HEK293T (cell line): Measurements from ENCODE around the gene ZNF226.

ENCODE experiments used
- ELF4 ChIP-seq: fragments of 450-650 bp; IDR thresholded peaks from 2 replicates; pipeline ENCODE4 v1.6.1; 2017; ENCODE audit warnings: antibody characterized with exemption
- NFRKB ChIP-seq: fragments of 450-650 bp; IDR thresholded peaks from 2 replicates; pipeline ENCODE4 v1.6.1; 2016; ENCODE audit warnings: mild to moderate bottlenecking, moderate library complexity
- PKNOX1 ChIP-seq: fragments of 450-650 bp; IDR thresholded peaks from 2 replicates; pipeline ENCODE4 v1.6.1; 2016
- SUZ12 ChIP-seq: fragments of 450-650 bp; IDR thresholded peaks from 2 replicates; pipeline ENCODE4 v1.6.1; 2016; ENCODE audit warnings: mild to moderate bottlenecking
- ZNF384 ChIP-seq: fragments of 450-650 bp; IDR thresholded peaks from 2 replicates; pipeline ENCODE4 v1.6.1; 2016

- TF ChIP-seq NFRKB: no peak
- TF ChIP-seq SUZ12: no peak
- TF ChIP-seq ELF4: no peak
- no peak for TF ChIP-seq ZNF384
- TF ChIP-seq PKNOX1: no peak
These were observed 39.9 kb downstream of the ZNF226 start for GRCh38 chr19:44204772-44205171.
